GM19324 (cell line): Measurements from ENCODE around the gene LCN1.

Source experiments
- ATAC-seq: cut with Tn5 transposase; IDR thresholded peaks from one replicate; pipeline ENCODE4 v1.9.1; 2021; ENCODE audit warnings: mild to moderate bottlenecking, moderate library complexity; ENCODE audit not compliant: unreplicated experiment, low FRiP score

LCN1 gene

DNA sequence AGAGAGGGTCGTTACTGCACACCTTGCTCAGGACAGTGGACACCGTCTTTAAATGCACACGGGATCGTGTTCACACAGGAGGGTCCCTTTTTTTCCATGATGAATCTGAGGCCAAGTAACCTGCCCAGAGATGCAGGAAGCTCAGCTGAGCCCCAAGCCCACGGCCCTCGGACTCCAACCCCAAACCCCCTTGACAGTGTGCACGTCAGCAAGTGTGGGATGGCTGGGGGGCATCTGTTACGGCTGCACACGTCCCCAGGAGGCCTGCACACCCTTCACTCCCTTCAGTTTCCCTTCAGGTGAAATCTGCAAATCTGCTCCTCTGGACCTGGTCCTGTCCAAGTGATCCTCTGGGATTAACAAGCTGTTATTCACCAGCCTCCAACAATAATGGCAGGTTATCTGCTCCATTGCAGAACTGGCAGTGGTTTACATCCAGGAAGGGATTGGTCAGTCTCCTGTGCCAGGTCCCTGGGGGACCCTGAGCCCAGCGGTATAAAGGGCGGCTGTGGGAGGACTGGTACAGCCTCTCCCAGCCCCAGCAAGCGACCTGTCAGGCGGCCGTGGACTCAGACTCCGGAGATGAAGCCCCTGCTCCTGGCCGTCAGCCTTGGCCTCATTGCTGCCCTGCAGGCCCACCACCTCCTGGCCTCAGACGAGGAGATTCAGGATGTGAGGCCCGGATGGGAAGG lies at the start of gene LCN1:
LCN1 (plus strand) TSS at position 525 of the 692 bp plus-strand sequence; CDS start at position 583, 58 bp downstream.
- no peak for ATAC-seq

DNA sequence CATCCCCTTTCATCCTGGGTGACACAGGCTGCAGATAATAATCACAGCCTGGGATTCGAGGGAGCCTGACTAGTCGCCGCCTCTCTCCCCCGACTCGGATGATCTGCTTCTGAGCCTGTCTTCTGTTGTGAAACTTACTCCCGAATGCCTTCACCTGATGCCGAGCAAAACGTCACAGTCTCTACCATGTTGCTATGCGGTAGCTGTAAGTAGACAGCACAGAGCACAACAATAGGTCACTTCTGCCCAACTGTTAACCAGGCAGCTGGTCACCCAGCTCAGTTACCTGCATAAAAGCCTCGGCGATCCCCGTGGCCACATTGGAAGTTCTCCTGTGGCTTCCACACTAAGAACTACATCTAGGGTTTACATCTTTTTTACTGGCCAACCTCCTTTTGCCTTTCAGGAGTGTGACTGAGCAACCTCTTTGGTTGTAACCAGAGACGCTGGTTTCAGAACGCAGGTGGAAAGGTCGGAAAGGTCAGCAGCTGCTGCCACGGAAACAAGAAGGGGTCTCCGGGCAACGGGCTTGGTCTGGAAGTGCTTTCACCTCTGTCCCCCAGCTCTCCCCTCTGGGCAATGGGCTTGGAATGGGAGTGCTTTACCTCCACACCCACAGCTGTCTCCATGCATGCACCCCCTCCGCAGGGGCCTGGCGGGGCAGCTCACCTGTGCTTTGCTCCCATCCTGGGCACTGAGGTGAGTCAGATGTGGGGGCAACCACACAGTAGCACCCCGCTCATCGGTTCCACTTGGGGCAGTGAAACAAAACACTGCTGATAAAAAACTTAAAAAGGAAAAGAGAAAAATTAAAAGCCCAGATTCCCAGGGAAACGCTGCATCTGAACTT lies 49.2 kb upstream of the LCN1 start:
- no peak for ATAC-seq

DNA sequence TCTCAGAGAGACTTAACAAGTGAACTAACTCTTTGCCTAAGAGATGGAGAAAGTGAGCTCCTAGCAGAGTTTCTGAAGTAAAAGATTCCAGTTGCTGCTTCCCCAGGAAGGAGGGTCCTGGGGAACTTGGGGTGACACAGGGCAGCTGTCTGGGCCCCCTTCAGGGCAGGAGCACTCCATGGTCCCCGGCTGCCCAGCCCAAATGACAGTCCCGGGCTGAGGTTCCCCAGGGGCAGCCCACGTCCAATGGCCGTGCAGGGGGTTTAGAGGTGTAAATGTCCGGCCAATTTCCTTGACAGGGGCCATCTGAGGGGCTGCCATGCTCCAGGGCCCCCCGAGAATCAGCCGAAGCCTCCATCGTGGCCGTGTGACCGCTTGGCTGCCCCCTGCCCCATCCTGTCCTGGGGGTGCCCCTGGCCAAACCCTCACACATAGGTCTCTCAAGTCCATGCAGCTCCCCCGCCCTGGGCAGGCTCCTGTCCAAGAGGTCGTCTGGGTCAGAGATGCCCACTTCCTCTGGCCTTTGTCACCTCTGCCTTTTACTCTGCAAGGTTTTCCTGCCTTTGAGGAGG lies 47.2 kb upstream of the LCN1 start:
- ATAC-seq = no peak

DNA sequence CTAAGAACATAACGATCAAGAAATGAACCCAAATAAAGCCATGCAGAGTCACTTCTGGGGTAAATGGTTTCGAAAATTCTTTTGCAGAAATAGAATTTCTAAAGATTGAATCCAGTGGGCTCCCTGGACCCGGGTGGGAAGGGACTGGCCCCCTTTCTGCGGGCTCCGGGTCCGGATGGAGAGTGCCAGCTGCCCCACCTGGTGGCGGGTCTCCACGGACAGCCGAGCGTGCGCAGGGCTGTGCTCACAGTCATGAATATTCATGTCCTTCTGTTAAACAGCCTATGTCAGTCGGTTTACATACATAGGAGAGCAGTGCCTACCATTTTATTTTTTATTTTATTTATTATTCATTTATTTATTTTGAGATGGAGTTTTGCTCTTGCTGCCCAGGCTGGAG lies 46.3 kb upstream of the LCN1 start:
- ATAC-seq = no peak

DNA sequence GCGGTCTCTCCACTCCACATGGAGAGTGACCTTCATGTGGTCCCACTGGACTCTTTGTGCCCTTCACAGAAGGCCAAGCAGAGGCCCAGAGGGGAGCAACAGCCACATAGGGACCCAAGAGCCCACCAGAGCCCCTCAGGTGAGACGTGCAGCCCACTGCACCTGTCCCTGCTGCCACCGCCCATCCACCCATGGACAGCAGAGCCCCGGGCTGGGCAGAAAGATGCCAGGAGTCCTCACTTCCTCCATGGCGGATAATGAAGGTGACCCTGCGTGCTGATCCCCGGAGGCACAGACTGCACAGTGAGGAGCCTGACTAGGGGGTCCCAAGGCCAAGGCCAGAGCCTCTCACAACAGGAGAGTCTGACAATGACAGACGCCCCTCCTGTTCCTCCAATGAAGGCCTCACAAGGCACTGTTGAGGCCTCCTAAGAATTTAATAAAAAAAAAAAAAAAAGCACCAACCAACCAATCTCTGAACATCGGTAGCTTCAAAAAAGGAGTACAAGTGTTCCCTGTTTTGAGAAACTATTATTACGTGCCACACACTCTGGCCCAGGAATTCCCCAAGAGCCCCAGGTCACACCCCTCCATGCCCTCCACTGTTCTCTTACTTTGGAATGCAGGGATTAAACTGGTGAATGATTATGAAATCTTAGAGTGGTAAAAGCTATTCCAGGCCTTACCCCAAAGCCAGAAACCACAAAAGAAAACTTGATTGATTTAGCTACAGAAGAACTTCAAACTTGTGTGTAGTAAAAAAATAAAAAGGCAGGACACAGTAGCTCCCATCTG lies 44.5 kb upstream of the LCN1 start:
- ATAC-seq = no peak

DNA sequence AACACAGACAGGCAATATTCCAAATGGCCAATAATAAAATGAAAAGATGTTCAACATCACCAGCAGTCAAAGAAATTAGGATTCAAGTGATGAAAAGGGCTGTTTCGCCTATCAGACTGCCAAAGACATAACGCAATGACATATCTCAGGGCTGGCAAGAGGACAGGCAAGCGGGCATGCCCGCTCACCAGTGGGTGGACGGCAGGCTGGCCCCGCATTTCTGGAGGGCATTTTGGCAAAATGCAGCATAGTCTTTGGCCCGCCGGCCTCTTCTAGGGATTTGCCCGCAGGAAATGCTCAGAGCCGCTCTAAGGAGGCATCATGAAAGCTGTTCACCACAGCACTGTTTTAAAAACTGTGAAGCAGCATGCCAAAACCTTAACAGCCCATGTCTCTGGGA lies 43.0 kb upstream of the LCN1 start:
- ATAC-seq = no peak

DNA sequence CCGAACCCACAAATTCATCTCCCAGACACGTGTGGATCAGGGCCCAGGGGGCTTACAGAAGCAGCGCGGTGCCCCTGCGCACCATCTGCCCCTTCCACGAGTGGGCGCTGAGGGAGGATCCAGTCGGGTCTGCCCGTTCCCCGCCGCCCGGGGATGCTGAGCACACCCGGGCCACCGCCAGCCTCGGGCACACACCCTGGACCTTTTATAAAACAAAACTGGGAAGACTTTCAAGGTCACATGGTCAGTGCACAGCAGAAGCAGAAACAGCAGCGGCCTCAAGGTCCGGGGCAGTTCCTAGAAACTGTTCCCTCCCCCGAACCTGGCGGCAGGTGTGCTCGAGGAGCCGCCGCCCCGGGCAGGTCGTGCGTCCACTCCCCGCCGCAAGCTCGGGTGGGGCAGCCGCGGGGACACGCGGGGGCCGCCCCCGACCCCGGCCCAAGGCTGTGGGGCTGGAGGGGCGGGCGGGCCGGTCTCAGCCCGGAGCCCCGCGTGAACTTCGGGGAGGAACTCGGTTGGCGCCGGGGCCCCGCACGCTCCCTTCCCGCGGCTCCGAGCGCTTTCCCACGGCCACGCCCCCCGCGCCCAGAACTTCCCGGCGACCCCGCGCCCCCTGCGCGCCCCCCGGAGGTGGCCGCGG lies 42.3 kb upstream of the LCN1 start:
- ATAC-seq = no peak

GRCh38 chr9:135479469-135480052 lies 41.7 kb upstream of the LCN1 start, which contains the start of gene PPP1R26:
Gene PPP1R26, plus strand, starts transcription at chr9:135479782. Its CDS starts 4,729 bp downstream, at chr9:135484511.
- no peak for ATAC-seq

- no peak for ATAC-seq
Measured at GRCh38 chr9:135480071-135480939, 40.9 kb upstream of the LCN1 start.

DNA sequence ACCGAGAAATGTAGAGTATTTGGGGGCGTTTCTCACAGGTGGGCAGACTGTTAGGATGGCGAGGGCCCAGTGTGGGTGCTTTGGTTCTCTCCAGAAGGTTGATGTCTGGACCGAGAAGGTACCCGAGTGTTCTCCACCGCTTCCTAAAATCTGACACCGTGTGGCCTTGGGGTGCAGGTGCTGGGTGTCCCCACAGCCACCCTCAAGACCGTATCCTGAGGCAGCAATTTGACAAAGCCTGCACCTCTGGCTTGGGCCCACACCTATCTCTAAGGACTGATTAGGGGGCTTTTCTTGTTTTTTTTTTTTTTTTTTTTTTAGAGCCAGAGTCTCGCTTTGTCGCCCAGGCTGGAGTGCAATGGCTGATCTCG lies 40.3 kb upstream of the LCN1 start:
- no peak for ATAC-seq

- ATAC-seq = no peak
Measured at GRCh38 chr9:135482015-135482754, 39.1 kb upstream of the LCN1 start.

DNA sequence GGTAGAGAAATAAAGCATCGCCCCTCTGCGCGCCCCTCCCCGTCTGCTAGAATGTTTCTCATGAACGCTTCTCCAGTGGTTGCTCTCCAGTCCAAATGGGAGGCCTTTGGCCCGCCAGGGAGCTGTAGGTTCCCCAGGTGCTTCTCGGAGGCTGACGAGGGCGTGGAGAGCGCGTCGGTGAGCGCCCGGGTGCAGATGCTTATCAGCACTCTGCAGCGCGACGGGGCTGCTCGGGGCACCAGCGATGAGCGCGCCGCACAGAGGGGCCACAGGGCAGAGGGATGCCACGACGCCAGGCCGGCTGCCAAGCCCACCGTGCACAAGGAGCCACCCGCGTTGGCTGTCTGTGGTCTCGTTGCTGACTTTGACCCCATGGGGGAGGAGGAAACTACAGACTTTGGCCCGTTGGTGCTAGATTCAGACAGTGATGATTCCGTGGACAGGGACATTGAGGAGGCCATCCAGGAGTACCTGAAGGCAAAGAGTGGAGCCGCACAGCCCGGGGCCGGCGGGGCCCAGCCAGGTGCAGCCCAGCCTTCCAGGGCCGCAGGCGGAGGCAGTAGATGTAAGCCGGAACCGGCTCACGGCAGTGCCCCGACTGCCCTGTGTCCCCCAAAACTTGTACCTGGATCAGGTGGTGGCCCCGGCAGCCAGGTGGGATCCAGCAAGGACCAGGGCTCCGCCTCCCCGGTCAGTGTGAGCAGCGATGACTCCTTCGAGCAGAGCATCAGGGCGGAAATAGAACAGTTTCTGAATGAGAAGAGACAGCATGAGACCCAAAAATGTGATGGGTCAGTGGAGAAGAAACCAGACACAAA lies 36.6 kb upstream of the LCN1 start:
- ATAC-seq = no peak

DNA sequence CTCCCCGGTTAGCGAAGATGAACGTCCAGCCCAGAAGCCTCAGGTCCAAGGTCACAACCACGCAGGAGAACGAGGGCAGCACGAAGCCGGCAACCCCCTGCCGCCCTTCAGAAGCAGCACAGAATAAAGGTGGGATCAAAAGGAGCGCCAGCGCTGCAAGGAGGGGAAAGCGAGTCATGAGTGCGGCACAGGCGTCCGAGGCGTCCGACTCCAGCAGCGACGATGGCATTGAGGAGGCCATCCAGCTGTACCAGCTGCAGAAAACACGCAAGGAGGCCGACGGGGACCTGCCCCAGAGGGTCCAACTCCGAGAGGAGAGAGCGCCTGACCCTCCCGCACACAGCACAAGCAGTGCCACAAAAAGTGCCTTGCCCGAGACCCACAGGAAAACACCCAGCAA lies 35.9 kb upstream of the LCN1 start:
- no peak for ATAC-seq

DNA sequence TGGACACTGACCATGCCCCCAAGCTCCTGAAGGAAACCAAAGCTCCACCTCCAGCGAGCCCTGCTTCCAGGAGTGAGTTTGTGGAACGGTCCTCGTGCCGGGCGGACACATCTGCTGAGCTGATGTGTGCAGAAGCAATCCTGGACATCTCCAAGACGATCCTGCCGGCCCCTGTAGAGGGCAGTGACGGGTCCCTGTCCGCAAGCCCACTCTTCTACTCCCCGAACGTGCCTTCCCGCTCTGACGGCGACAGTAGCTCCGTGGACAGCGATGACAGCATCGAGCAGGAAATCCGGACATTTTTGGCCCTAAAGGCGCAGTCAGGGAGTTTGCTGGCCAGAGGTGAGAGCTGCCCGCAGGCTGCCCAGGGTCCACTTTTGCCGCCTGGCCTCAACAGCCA lies 35.4 kb upstream of the LCN1 start:
- ATAC-seq = no peak

GRCh38 chr9:135486267-135487065 lies 34.8 kb upstream of the LCN1 start:
- ATAC-seq = no peak

GRCh38 chr9:135487281-135488012 lies 33.8 kb upstream of the LCN1 start:
- ATAC-seq = no peak
